ENCODE measurements around the gene TMEM26.
A peak's percentile ranks its signal among the peaks of the same experiment; 100 is the strongest.

The TMEM26 gene

DNA sequence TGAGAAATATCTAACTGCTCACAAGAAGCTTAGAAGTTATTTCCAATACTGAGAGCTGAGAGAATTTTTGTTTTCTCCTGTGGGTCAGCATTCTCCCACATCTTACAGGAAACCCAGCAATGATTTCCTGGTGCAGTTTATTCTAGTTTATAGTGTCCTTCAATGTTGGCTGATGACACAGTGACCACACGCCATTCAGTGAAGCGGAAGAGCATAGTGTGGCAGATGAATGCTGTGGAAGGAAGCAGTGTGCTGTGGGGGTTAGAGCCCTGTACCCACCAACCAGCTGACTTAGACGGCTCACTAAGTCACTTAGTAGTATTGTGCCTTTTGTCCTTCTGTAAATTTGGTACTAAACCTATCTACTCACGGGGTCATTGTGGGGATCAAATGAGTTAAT, 1.4 kb upstream of the TMEM26 start:
- ChIA-PET CTCF (interaction anchor here (0.7 kb wide), 1 partner anchor 393 kb away, joined by 4 read pairs; no protein-coding TSS in a partner anchor), POLR2A (no interaction called here)
- no peak overlapping the region for H3K27ac ChIP-seq (ENCODE audit: extremely low read depth, low read depth, low read length)
- no peaks in the 10 kb centered on the region for H3K9me3 ChIP-seq (ENCODE audit: control insufficient read depth, insufficient read depth, low read depth, low read length)
- TF ChIP-seq ZNF600 (tag by site-specific recombination; IDR thresholded peaks at IDR 0.05), result no peak
- TF ChIP-seq ZSCAN30 (tag by site-specific recombination; IDR thresholded peaks at IDR 0.05), result no peak
- no peak for TF ChIP-seq OSR2 (tag by site-specific recombination; IDR thresholded peaks at IDR 0.05)
- TF ChIP-seq KLF1 (tag by site-specific recombination; IDR thresholded peaks at IDR 0.05), result no peak
- H3K4me3 ChIP-seq (ENCODE audit: low read depth, low read length), result no peak overlapping the region
- H3K4me1 ChIP-seq (ENCODE audit: control insufficient read depth, insufficient read depth, low read length), result no peaks in the 10 kb centered on the region
- H3K36me3 ChIP-seq (ENCODE audit: control insufficient read depth in 2 of 2, insufficient read depth in 1 of 2, low read length in 2 of 2), result no peaks in the 10 kb centered on the region

DNA sequence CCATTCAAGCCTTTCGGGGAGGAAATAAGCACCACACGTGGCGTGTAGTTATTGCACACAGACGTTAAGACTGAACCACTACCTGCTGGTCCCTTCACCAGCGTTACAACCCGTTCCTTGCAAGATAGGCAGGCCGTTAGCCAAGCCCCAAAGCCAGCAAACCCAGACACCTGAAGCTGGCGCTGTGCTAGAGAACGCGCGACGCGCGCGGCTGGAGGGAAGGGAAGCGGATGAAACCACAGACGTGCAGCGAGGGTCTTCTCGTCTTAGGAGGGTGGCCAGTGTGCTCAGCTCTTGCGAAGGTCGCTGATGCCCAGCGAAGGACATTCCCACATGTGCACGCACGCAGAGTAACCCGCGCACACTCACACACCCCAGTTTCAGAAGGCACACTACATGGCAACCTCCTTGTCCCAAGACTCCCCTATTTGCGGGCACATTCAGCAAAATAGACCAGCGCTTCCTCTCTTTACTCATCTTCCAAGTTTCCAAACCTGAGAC, 980 bp downstream of the TMEM26 start:
- H3K36me3 ChIP-seq (ENCODE audit: control insufficient read depth in 2 of 2, insufficient read depth in 1 of 2, low read length in 2 of 2), result no peaks in the 10 kb centered on the region
- no peak overlapping the region for H3K27ac ChIP-seq (ENCODE audit: extremely low read depth, low read depth, low read length)
- CTCF ChIA-PET, result no interaction called here
- H3K4me1 ChIP-seq (ENCODE audit: control insufficient read depth, insufficient read depth, low read length), result no peaks in the 10 kb centered on the region
- no peak overlapping the region for H3K4me3 ChIP-seq (ENCODE audit: low read depth, low read length)
- TF ChIP-seq, protein P1, sequence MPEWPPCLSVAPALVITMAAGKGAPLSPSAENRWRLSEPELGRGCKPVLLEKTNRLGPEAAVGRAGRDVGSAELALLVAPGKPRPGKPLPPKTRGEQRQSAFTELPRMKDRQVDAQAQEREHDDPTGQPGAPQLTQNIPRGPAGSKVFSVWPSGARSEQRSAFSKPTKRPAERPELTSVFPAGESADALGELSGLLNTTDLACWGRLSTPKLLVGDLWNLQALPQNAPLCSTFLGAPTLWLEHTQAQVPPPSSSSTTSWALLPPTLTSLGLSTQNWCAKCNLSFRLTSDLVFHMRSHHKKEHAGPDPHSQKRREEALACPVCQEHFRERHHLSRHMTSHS (tag by site-specific recombination; IDR thresholded peaks at IDR 0.05), result no peak
- TF ChIP-seq ZNF211 (tag by site-specific recombination; IDR thresholded peaks at IDR 0.05; ENCODE audit: low read depth), result no peak
- TF ChIP-seq, protein P2, sequence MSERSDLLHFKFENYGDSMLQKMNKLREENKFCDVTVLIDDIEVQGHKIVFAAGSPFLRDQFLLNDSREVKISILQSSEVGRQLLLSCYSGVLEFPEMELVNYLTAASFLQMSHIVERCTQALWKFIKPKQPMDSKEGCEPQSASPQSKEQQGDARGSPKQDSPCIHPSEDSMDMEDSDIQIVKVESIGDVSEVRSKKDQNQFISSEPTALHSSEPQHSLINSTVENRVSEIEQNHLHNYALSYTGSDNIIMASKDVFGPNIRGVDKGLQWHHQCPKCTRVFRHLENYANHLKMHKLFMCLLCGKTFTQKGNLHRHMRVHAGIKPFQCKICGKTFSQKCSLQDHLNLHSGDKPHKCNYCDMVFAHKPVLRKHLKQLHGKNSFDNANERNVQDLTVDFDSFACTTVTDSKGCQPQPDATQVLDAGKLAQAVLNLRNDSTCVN (tag by site-specific recombination; optimal IDR thresholded peaks at IDR 0.05), result peak; percentile 25
- TF ChIP-seq, protein P3, sequence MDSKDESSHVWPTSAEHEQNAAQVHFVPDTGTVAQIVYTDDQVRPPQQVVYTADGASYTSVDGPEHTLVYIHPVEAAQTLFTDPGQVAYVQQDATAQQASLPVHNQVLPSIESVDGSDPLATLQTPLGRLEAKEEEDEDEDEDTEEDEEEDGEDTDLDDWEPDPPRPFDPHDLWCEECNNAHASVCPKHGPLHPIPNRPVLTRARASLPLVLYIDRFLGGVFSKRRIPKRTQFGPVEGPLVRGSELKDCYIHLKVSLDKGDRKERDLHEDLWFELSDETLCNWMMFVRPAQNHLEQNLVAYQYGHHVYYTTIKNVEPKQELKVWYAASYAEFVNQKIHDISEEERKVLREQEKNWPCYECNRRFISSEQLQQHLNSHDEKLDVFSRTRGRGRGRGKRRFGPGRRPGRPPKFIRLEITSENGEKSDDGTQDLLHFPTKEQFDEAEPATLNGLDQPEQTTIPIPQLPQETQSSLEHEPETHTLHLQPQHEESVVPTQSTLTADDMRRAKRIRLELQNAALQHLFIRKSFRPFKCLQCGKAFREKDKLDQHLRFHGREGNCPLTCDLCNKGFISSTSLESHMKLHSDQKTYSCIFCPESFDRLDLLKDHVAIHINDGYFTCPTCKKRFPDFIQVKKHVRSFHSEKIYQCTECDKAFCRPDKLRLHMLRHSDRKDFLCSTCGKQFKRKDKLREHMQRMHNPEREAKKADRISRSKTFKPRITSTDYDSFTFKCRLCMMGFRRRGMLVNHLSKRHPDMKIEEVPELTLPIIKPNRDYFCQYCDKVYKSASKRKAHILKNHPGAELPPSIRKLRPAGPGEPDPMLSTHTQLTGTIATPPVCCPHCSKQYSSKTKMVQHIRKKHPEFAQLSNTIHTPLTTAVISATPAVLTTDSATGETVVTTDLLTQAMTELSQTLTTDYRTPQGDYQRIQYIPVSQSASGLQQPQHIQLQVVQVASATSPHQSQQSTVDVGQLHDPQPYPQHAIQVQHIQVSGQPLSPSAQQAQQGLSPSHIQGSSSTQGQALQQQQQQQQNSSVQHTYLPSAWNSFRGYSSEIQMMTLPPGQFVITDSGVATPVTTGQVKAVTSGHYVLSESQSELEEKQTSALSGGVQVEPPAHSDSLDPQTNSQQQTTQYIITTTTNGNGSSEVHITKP (tag by site-specific recombination; IDR thresholded peaks at IDR 0.05), result peak; percentile 99
- peak; percentile 52; the same call in 1 of the 2 replicates for TF ChIP-seq ZNF777 (tag by site-specific recombination; IDR thresholded peaks at IDR 0.05; ENCODE audit: borderline replicate concordance)
- TF ChIP-seq ZNF335 (tag by site-specific recombination; conservative IDR thresholded peaks at IDR 0.05), result peak; percentile 82
- POLR2A ChIA-PET, result no interaction called here
- no peaks in the 10 kb centered on the region for H3K9me3 ChIP-seq (ENCODE audit: control insufficient read depth, insufficient read depth, low read depth, low read length)

DNA sequence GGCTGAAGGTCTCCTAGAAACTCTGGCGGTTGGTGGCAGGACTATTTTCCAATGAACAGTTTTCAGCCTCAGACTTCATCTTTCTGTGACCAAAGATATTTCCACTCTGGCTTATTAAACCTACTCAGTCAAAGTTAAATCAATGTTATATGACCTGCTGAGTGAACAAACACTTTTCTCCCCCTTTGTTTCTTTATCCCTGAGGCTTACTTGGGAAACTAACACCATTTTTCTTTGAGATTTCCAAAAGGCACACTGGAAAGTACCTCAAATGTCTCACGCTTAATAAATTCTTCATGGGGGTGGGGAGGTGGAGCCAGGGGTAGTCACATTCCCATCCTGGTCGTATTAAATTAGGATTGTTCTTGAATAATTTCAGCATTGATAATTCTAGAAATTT, 1.8 kb downstream of the TMEM26 start:
- Histone ChIP-seq H3K27ac (ENCODE audit: extremely low read depth, low read depth, low read length) (no peak overlapping the region), H3K4me3 (ENCODE audit: low read depth, low read length) (no peak overlapping the region), H3K36me3 (ENCODE audit: control insufficient read depth in 2 of 2, insufficient read depth in 1 of 2, low read length in 2 of 2) (no peaks in the 10 kb centered on the region), H3K4me1 (ENCODE audit: control insufficient read depth, insufficient read depth, low read length) (no peaks in the 10 kb centered on the region), H3K9me3 (ENCODE audit: control insufficient read depth, insufficient read depth, low read depth, low read length) (no peaks in the 10 kb centered on the region)
- ChIA-PET POLR2A (no interaction called here), CTCF (no interaction called here)
- TF ChIP-seq, protein P4, sequence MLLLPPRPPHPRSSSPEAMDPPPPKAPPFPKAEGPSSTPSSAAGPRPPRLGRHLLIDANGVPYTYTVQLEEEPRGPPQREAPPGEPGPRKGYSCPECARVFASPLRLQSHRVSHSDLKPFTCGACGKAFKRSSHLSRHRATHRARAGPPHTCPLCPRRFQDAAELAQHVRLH (tag by site-specific recombination; IDR thresholded peaks at IDR 0.05), result no peak
- peak; percentile 47; the same call in 1 of the 2 replicates for TF ChIP-seq GFI1B (tag by site-specific recombination; IDR thresholded peaks at IDR 0.05)
- TF ChIP-seq, protein P5, sequence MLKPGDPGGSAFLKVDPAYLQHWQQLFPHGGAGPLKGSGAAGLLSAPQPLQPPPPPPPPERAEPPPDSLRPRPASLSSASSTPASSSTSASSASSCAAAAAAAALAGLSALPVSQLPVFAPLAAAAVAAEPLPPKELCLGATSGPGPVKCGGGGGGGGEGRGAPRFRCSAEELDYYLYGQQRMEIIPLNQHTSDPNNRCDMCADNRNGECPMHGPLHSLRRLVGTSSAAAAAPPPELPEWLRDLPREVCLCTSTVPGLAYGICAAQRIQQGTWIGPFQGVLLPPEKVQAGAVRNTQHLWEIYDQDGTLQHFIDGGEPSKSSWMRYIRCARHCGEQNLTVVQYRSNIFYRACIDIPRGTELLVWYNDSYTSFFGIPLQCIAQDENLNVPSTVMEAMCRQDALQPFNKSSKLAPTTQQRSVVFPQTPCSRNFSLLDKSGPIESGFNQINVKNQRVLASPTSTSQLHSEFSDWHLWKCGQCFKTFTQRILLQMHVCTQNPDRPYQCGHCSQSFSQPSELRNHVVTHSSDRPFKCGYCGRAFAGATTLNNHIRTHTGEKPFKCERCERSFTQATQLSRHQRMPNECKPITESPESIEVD (tag by site-specific recombination; IDR thresholded peaks at IDR 0.05), result peak; percentile 58
- TF ChIP-seq FEZF1 (tag by site-specific recombination; IDR thresholded peaks at IDR 0.05), result peak; percentile 80
